OCI-LY3 (cell line): ENCODE results near the gene PCDHB12.

Source experiments
- EZH2phosphoT487 ChIP-seq: fragments of 200-600 bp; shearing (Covaris generic); IDR thresholded peaks from 2 replicates; pipeline ENCODE4 v1.6.1; 2018; ENCODE audit warnings: antibody characterized with exemption, mixed run types, low read depth
- TF ChIP-seq, protein P1 (sequence below): fragments of 200-600, 300-600 bp; sonication (generic); IDR thresholded peaks from 2 replicates; pipeline ENCODE4 v1.5.1; 2014; ENCODE audit warnings: antibody characterized with exemption, low read length, low read depth

DNA sequence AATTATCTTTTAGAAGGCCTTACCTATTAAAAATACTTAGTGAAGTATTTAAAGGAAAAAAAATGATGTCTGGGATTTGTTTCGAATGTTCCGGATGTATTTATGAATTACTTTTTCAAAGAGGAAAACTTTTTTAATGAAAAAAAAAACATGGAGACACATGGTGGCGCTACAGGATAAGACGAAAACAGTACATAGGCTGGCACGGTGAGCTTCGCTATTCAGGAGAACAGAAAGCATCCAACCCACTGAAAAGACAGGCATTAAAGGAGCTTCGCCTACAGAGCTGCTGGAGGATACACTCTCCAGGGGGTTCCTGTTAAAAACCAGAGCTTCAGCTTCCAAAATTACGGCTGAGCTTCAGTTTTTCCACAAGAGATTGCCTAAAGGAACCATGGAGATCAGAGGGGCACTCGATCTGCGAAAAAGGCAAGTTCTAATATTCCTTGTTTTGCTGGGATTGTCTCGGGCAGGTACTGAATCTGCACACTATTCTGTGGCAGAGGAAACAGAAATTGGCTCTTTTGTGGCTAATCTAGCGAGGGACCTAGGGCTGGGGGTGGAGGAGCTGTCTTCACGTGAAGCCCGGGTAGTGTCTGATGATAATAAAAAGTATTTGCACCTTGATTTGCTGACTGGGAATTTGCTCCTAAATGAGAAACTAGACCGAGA lies 14.7 kb downstream of the PCDHB12 start, which contains the start of gene PCDHB14:
- TF ChIP-seq, protein P1, sequence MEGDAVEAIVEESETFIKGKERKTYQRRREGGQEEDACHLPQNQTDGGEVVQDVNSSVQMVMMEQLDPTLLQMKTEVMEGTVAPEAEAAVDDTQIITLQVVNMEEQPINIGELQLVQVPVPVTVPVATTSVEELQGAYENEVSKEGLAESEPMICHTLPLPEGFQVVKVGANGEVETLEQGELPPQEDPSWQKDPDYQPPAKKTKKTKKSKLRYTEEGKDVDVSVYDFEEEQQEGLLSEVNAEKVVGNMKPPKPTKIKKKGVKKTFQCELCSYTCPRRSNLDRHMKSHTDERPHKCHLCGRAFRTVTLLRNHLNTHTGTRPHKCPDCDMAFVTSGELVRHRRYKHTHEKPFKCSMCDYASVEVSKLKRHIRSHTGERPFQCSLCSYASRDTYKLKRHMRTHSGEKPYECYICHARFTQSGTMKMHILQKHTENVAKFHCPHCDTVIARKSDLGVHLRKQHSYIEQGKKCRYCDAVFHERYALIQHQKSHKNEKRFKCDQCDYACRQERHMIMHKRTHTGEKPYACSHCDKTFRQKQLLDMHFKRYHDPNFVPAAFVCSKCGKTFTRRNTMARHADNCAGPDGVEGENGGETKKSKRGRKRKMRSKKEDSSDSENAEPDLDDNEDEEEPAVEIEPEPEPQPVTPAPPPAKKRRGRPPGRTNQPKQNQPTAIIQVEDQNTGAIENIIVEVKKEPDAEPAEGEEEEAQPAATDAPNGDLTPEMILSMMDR: peak; percentile 52
- TF ChIP-seq EZH2phosphoT487: no peak
